HL-60/S4 treated with phorbol 12-myristate 13-acetate at 8.2 ng/mL for 4 days and 3 days (cell line): ENCODE measurements around the gene NPC1.
"Not testable (repeated sequence)": the region's sequence is repeated elsewhere in the genome, so short reads cannot be mapped to it uniquely, and the experiment has no call there.

ENCODE experiments used
- in situ Hi-C: fragments of 300-500 bp; cut with MboI; formaldehyde crosslinking; loops from 2 replicates; pipeline ENCODE4 v1.15.0; 2022; ENCODE audit warnings: low sequenced_read_pairs

Gene NPC1

GRCh38 chr18:23530195-23530594 is 56.1 kb downstream of the NPC1 start:
- in situ Hi-C loops = loop anchor here (25.0 kb wide), 1 partner anchor 182 kb away; no protein-coding TSS in a partner anchor

- in situ Hi-C loops = loop anchor here (10.0 to 25.0 kb wide), 2 partner anchors 55 to 183 kb away; partner anchors contain the start of gene NPC1
Measured at GRCh38 chr18:23529604-23530003, 56.7 kb downstream of the NPC1 start.

- in situ Hi-C loops = loop anchor here (10.0 to 25.0 kb wide), 2 partner anchors 56 to 183 kb away; partner anchors contain the start of gene NPC1
Measured at GRCh38 chr18:23528580-23529472, 57.5 kb downstream of the NPC1 start.

GRCh38 chr18:23526501-23527063 is 59.7 kb downstream of the NPC1 start:
- in situ Hi-C loops = loop anchor here (10.0 to 25.0 kb wide), 2 partner anchors 58 to 186 kb away; partner anchors contain the start of gene NPC1

- in situ Hi-C loops = loop anchor here (10.0 kb wide), 1 partner anchor 61 kb away; the partner anchor contains the start of gene NPC1
Measured at GRCh38 chr18:23524213-23524707, 62.0 kb downstream of the NPC1 start.

- in situ Hi-C loops = loop anchor here (10.0 kb wide), 1 partner anchor 61 kb away; the partner anchor contains the start of gene NPC1
Measured at GRCh38 chr18:23523429-23524212, 62.7 kb downstream of the NPC1 start.

GRCh38 chr18:23521907-23522306 is 64.4 kb downstream of the NPC1 start:
- in situ Hi-C loops = loop anchor here (10.0 kb wide), 1 partner anchor 63 kb away; the partner anchor contains the start of gene NPC1

GRCh38 chr18:23521271-23521670 is 65.0 kb downstream of the NPC1 start:
- in situ Hi-C loops = loop anchor here (10.0 kb wide), 1 partner anchor 64 kb away; the partner anchor contains the start of gene NPC1

- in situ Hi-C loops = loop anchor here (10.0 kb wide), 1 partner anchor 65 kb away; the partner anchor contains the start of gene NPC1
Measured at GRCh38 chr18:23519734-23520133, 66.6 kb downstream of the NPC1 start.

- in situ Hi-C loops = no loop called here
Measured at GRCh38 chr18:23515911-23516546, 70.3 kb downstream of the NPC1 start.

GRCh38 chr18:23512641-23513040 is 73.7 kb downstream of the NPC1 start:
- in situ Hi-C loops = no loop called here

- in situ Hi-C loops = not testable (repeated sequence)
Measured at GRCh38 chr18:23512216-23512615, 74.1 kb downstream of the NPC1 start.

GRCh38 chr18:23510923-23511322 is 75.4 kb downstream of the NPC1 start:
- in situ Hi-C loops = not testable (repeated sequence)

GRCh38 chr18:23506393-23506792 is 79.9 kb downstream of the NPC1 start:
- in situ Hi-C loops = no loop called here

- in situ Hi-C loops = no loop called here
Measured at GRCh38 chr18:23504720-23505119, 81.6 kb downstream of the NPC1 start.

GRCh38 chr18:23503963-23504344 is 82.4 kb downstream of the NPC1 start:
- in situ Hi-C loops = no loop called here

GRCh38 chr18:23503038-23503962 is 83.0 kb downstream of the NPC1 start, which contains the start of gene RMC1:
RMC1 (plus strand) TSS chr18:23503511; CDS start chr18:23503619, 108 bp downstream.
- in situ Hi-C loops = no loop called here

GRCh38 chr18:23502516-23503037 is 83.7 kb downstream of the NPC1 start:
- in situ Hi-C loops = no loop called here

GRCh38 chr18:23501626-23502025 is 84.7 kb downstream of the NPC1 start:
- in situ Hi-C loops = no loop called here
